Measurements from ENCODE around the gene AADACL3.

Gene AADACL3

GRCh38 chr1:12769976-12770505 is 54.1 kb downstream of the AADACL3 start:
- DNase-seq: no peak

DNA sequence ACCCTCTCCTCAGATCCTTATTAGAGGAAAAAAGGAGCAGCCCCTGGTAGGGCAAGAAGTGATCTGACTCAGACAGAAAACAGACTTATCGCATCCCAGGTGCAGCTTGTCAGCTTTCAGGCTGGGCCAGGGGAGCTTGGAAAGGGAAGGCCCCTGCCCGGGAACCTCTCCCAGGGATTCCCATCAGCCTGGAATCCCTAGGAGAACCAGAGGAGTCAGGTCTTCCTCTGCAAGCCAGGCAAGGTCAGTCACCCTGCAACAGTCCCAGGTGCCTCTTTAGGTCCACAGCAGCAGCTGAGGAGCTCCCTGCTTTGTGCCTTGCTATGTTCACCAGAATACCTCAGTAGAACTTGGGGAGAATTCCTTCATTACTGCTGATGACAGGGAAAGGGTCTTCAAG is 54.7 kb downstream of the AADACL3 start:
- DNase-seq: no peak

GRCh38 chr1:12771186-12771585 is 55.3 kb downstream of the AADACL3 start:
- DNase-seq: no peak

GRCh38 chr1:12772520-12772919 is 56.6 kb downstream of the AADACL3 start:
- no peak for DNase-seq

GRCh38 chr1:12773438-12773837 is 57.5 kb downstream of the AADACL3 start, which contains the start of gene PRAMEF12:
PRAMEF12 (plus strand) TSS chr1:12773738; CDS start chr1:12774868, 1,130 bp downstream.
- DNase-seq: no peak

DNA sequence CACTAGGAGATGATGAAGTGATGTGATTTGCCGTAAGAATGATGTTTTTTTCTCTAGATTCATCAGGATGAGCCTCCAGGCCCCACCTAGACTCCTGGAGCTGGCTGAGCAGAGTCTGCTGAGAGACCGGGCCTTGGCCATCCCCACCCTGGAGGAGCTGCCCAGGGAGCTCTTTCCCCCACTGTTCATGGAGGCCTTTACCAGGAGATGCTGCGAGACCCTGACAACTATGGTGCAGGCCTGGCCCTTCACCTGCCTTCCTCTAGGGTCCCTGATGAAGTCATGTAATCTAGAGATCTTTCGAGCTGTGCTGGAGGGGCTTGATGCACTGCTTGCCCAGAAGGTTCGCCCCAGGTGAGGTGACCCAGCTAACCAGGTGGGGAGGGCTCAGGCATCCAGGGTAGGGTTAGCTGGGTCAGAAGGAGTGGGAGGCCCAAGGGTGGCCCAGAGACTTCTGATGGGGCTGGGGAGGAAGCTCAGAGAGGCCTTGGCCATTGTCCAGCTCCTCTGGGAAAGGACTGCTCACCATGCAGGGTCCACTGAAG is 59.0 kb downstream of the AADACL3 start:
- no peak for DNase-seq

GRCh38 chr1:12775443-12775842 is 59.5 kb downstream of the AADACL3 start:
- no peak for DNase-seq

GRCh38 chr1:12776801-12777557 is 61.1 kb downstream of the AADACL3 start:
- no peak for DNase-seq
